ENCODE measurements around the gene USP6.

- TF ChIP-seq EZH2phosphoT487 (IDR thresholded peaks at IDR 0.05; ENCODE audit: borderline replicate concordance, low read length) (no peak), EZH2 (IDR thresholded peaks at IDR 0.05; ENCODE audit: low read length, unreplicated experiment) (no peak)
- TF ChIP-seq, protein P1, sequence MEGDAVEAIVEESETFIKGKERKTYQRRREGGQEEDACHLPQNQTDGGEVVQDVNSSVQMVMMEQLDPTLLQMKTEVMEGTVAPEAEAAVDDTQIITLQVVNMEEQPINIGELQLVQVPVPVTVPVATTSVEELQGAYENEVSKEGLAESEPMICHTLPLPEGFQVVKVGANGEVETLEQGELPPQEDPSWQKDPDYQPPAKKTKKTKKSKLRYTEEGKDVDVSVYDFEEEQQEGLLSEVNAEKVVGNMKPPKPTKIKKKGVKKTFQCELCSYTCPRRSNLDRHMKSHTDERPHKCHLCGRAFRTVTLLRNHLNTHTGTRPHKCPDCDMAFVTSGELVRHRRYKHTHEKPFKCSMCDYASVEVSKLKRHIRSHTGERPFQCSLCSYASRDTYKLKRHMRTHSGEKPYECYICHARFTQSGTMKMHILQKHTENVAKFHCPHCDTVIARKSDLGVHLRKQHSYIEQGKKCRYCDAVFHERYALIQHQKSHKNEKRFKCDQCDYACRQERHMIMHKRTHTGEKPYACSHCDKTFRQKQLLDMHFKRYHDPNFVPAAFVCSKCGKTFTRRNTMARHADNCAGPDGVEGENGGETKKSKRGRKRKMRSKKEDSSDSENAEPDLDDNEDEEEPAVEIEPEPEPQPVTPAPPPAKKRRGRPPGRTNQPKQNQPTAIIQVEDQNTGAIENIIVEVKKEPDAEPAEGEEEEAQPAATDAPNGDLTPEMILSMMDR (conservative IDR thresholded peaks at IDR 0.05; ENCODE audit: low read depth, low read length) = no peak
These were observed 16.6 kb upstream of the USP6 start for GRCh38 chr17:5099271-5099670.
